Progenitor cell of endocrine pancreas (in vitro differentiated cells): ENCODE results near the gene FYCO1. TPM values are rescaled to one million over a fixed set of nuclear protein-coding genes. Genes with fewer than 3 reads are reported as not detected.
"Not testable (repeated sequence)": the region's sequence is repeated elsewhere in the genome, so short reads cannot be mapped to it uniquely, and the experiment has no call there.

ENCODE experiments used
- DNase-seq: peaks from one replicate; pipeline ENCODE4 v3.0.0; 2021; ENCODE audit warnings: low spot score; ENCODE audit not compliant: unreplicated experiment
- H3K27ac Mint-ChIP-seq: 2 replicates; pipeline ENCODE4 v1.8.0; 2021; ENCODE audit warnings: mild to moderate bottlenecking, moderate library complexity, mixed read lengths
- H3K27me3 Mint-ChIP-seq: 2 replicates; pipeline ENCODE4 v1.8.0; 2021; ENCODE audit warnings: mixed read lengths
- H3K36me3 Mint-ChIP-seq: 2 replicates; pipeline ENCODE4 v1.8.0; 2022; ENCODE audit warnings: mixed read lengths; ENCODE audit not compliant: insufficient read depth
- H3K4me1 Mint-ChIP-seq: 2 replicates; pipeline ENCODE4 v1.8.0; 2021; ENCODE audit warnings: low read depth, mixed read lengths
- H3K4me3 Mint-ChIP-seq: 2 replicates; pipeline ENCODE4 v1.8.0; 2021; ENCODE audit warnings: low read depth, mild to moderate bottlenecking, moderate library complexity, mixed read lengths
- H3K9me3 Mint-ChIP-seq: 2 replicates; pipeline ENCODE4 v1.8.0; 2021; ENCODE audit warnings: low read depth, mixed read lengths
- CTCF ChIP-seq: fragments of 200-600 bp; sonication (generic); IDR thresholded peaks from one replicate; pipeline ENCODE4 v1.5.0; 2021; ENCODE audit warnings: antibody characterized with exemption, mild to moderate bottlenecking; ENCODE audit not compliant: unreplicated experiment
- total RNA-seq: library from RNA; stranded (reverse); gene quantifications from 2 replicates; pipeline ENCODE4 v1.2.1, GENCODE V29; 2021

The FYCO1 gene
- total RNA-seq, 1 donor from 2014 or later, result 18.0 TPM

- H3K27ac Mint-ChIP-seq, result no peak overlapping the region
- no peak overlapping the region for H3K4me3 Mint-ChIP-seq
- H3K4me1 Mint-ChIP-seq, result no peaks in the 10 kb centered on the region
- no peak for DNase-seq
- H3K9me3 Mint-ChIP-seq, result no peaks in the 10 kb centered on the region
- TF ChIP-seq CTCF, result no peak
- H3K27me3 Mint-ChIP-seq, result no peaks in the 10 kb centered on the region
- no peaks in the 10 kb centered on the region for H3K36me3 Mint-ChIP-seq
These were observed 12.4 kb upstream of the FYCO1 start for GRCh38 chr3:46008058-46008457.

DNA sequence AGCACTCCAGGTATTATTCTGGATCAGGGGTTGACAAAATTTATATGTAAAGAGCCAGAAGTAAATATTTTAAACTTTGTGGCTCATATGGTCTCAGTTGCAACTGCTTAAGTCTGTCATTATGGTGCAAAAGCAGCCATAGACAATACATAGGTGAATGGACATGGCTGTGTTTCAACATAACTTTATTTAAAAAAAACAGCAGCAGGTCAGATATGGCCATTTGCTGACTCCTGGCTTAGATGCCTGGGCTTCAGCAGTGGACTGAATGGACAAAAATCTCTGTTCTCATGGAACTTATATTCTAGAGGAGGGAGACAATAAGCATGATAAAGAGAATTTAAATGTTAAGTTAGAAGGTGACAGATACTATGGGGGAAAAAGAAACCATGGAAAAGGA lies 11.7 kb upstream of the FYCO1 start:
- H3K4me1 Mint-ChIP-seq, result no peaks in the 10 kb centered on the region
- TF ChIP-seq CTCF, result no peak
- H3K27me3 Mint-ChIP-seq, result no peaks in the 10 kb centered on the region
- H3K36me3 Mint-ChIP-seq, result no peaks in the 10 kb centered on the region
- no peak for DNase-seq
- no peak overlapping the region for H3K27ac Mint-ChIP-seq
- no peak overlapping the region for H3K4me3 Mint-ChIP-seq
- H3K9me3 Mint-ChIP-seq, result no peaks in the 10 kb centered on the region

DNA sequence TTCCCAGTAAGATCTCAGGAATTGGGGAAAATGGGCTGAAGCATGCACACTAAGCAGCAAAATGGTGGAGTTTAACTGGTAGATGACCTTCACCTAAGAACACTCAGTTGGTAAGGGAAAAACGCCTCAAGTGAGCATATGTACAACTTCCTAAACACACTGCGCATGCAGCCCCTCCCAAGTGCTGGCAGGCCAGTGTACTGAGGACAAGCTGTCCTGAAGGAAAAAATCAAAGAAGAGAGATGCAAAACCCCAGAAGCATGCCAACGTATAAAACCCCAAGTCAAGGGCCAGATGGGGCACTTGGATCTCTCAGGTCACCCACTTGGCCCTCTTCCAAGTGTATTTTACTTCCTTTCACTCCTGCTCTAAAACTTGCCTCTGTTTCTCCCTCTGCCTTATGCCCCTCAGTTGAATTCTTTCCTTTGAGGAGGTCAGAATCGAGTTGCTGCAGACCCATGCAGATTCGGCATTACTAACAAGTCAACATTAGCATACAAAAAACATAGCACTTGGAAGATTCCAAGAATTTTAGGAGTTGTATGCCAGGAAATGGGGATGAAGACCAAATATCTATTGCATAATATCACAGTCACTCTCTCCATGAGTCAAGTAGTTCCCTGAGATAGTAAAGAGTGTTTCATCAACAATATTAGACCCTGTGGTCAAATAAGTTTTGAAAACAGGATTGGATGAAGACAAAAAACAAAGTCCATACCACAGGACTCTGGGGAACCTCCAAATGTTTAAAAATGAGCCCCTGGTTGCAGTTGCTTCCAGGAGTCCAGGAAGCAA lies 10.8 kb upstream of the FYCO1 start:
- Mint-ChIP-seq H3K27ac (no peak overlapping the region), H3K36me3 (no peaks in the 10 kb centered on the region), H3K4me1 (no peaks in the 10 kb centered on the region), H3K27me3 (no peaks in the 10 kb centered on the region), H3K9me3 (no peaks in the 10 kb centered on the region), H3K4me3 (no peak overlapping the region)
- no peak for DNase-seq
- TF ChIP-seq CTCF, result no peak

DNA sequence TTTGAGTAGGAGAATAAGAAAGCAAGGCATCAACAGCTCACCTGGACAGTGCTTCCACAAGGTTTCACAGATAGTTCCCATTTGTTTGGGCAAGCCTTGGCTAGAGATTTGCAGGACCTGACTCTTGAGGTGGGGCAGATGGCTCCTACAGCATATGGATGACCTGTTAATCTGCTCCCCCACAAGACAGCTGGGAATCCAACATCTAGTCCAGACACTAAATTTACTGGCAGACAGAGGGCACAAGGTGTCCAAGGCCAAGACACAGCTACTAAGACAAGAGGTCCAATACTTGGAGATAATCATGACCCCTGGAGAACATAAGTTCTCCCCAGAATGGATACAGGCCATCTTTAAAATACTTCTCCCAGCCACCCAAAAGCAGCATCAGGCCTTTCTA lies 8.1 kb upstream of the FYCO1 start:
- H3K36me3 Mint-ChIP-seq, H3K9me3 Mint-ChIP-seq, DNase-seq, H3K4me1 Mint-ChIP-seq, H3K27me3 Mint-ChIP-seq, H3K27ac Mint-ChIP-seq, H3K4me3 Mint-ChIP-seq: not testable (repeated sequence)

- H3K27me3 Mint-ChIP-seq, result peaks cover 19% of the 10 kb centered on the region
- no peaks in the 10 kb centered on the region for H3K4me1 Mint-ChIP-seq
- no peak for TF ChIP-seq CTCF
- no peak overlapping the region for H3K4me3 Mint-ChIP-seq
- no peaks in the 10 kb centered on the region for H3K9me3 Mint-ChIP-seq
- H3K36me3 Mint-ChIP-seq, result no peaks in the 10 kb centered on the region
- DNase-seq, result no peak
- no peak overlapping the region for H3K27ac Mint-ChIP-seq
These were observed 5.6 kb upstream of the FYCO1 start for GRCh38 chr3:46001178-46001577.

DNA sequence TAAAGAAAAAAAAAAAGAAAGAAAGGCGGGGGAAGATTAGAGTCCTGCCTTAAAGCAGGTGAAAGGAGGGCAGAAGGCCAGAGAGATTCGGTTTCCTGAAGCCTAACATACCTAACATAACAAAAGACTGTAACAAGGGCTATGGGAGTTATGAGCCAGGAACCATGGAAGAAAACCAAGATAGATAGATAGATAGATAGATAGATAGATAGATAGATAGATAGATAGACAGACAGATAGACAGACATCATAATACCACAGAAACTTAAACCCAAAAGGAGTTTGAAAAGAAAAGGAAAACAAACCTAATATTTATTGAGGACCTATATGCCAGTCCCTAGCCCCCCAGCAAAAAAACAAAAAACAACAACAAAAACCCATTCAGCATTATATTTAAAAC lies 2.3 kb upstream of the FYCO1 start:
- Mint-ChIP-seq H3K36me3 (no peaks in the 10 kb centered on the region), H3K27ac (no peak overlapping the region), H3K4me1 (peaks cover 5% of the 10 kb centered on the region), H3K4me3 (no peak overlapping the region), H3K9me3 (no peaks in the 10 kb centered on the region), H3K27me3 (peaks cover 19% of the 10 kb centered on the region)
- TF ChIP-seq CTCF, result no peak
- no peak for DNase-seq

DNA sequence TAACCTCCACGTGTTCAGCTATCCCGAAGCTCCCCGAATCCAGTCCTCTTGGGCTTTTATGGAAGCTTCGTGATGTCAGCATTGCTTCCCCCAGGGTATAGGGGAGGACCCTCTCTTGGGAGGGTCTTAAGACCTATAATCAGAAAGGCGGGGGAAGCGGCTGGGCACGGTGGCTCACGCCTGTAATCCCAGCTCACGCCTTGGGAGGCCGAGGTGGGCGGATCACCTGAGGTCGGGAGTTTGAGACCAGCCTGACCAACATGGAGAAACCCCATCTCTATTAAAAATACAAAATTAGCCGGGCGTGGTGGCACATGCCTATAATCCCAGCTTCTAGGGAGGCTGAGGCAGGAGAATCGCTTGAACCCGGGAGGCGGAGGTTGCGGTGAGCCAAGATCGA lies 1.9 kb upstream of the FYCO1 start:
- H3K27me3 Mint-ChIP-seq, result peaks cover 19% of the 10 kb centered on the region
- H3K27ac Mint-ChIP-seq, H3K4me1 Mint-ChIP-seq, H3K36me3 Mint-ChIP-seq, DNase-seq, H3K4me3 Mint-ChIP-seq, H3K9me3 Mint-ChIP-seq: not testable (repeated sequence)
